ENCODE measurements around the gene RAPGEF4.

DNA sequence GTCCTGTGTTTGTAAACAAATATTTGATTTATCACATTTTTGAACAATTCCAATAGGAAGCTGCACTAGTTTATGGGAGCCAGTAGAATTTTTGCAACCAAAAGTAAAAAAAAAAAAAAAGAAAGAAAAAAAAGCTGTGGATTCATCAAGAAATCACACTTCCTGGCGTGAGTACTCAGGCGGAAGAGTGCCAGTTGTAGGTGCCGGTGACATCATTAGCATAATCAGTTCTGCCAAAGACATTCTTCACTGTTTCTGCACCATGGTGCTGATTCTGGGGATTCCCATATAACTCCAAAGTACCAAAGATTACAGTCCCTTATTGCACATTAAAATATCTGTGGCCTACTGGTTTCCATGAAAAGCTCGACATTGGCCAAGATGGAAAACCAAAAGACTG is 32.8 kb downstream of the RAPGEF4 start:
- TF ChIP-seq, protein P1, sequence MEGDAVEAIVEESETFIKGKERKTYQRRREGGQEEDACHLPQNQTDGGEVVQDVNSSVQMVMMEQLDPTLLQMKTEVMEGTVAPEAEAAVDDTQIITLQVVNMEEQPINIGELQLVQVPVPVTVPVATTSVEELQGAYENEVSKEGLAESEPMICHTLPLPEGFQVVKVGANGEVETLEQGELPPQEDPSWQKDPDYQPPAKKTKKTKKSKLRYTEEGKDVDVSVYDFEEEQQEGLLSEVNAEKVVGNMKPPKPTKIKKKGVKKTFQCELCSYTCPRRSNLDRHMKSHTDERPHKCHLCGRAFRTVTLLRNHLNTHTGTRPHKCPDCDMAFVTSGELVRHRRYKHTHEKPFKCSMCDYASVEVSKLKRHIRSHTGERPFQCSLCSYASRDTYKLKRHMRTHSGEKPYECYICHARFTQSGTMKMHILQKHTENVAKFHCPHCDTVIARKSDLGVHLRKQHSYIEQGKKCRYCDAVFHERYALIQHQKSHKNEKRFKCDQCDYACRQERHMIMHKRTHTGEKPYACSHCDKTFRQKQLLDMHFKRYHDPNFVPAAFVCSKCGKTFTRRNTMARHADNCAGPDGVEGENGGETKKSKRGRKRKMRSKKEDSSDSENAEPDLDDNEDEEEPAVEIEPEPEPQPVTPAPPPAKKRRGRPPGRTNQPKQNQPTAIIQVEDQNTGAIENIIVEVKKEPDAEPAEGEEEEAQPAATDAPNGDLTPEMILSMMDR (IDR thresholded peaks at IDR 0.05; ENCODE audit: low read depth, low read length): no peak
- TF ChIP-seq EZH2phosphoT487 (IDR thresholded peaks at IDR 0.05; ENCODE audit: low read depth): no peak
